GM20000 (cell line): Measurements from ENCODE around the gene NPTN.

Source experiments
- DNase-seq: peaks from one replicate; pipeline ENCODE4 v3.0.0; 2012; ENCODE audit warnings: low spot score
- CTCF ChIP-seq: IDR thresholded peaks from 2 replicates; pipeline ENCODE4 v1.5.1; 2012; ENCODE audit warnings: mild to moderate bottlenecking, control low read depth; ENCODE audit errors: extremely low read depth, missing control alignments

NPTN gene

GRCh38 chr15:73593304-73594074 is 39.7 kb downstream of the NPTN start:
- no peak for DNase-seq
- no peak for TF ChIP-seq CTCF

- TF ChIP-seq CTCF: no peak
- no peak for DNase-seq
These were observed 42.9 kb downstream of the NPTN start for GRCh38 chr15:73590263-73590662.

GRCh38 chr15:73589766-73590165 is 43.4 kb downstream of the NPTN start:
- DNase-seq: no peak
- no peak for TF ChIP-seq CTCF

DNA sequence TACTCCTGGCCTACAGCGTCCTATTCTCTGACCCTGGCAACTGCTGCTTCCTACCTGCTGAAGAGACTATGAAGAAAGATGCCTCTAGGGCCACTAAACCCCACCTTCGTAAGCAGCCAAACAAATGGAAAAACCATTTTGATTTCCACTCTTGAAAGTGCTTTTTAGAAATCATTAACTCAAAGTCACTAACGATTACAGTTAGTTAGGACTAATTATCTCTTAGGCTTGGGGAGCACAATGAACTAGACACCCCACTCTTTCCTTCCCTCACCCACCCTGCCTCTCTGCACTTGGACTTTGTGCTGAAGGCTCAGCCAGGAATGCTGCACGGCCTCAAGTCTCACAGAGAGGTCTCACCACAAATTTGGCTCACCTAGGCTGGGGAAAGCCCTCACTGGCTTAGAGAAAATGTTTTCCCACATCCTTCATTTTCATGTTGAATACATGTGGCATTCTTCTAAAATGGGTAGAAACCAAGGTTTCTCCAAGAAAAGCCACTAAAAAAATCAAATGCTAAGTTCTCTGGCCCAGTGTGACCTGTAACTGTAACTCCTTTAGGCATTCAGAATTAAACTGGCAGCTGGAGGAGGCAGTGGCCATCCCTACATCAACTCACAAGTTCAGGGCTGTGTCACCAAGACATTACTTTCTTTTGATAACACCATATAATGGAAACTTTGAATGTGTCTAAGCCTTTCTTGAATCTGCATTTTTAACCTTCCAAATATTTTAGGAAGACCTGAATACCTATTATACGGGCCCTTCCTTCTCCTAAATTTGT is 47.1 kb downstream of the NPTN start:
- DNase-seq: no peak
- no peak for TF ChIP-seq CTCF

- no peak for DNase-seq
- TF ChIP-seq CTCF: no peak
These were observed 48.3 kb downstream of the NPTN start for GRCh38 chr15:73584699-73585420.

- DNase-seq: no peak
- TF ChIP-seq CTCF: no peak
These were observed 49.6 kb downstream of the NPTN start for GRCh38 chr15:73583544-73583943.
